C4-2B (cell line): ENCODE data around the gene PRDM5.

ENCODE experiments used
- H3K27ac ChIP-seq: fragments of 450-650 bp; 2 replicates; pipeline ENCODE4 v1.5.1; 2017
- ZFX ChIP-seq: fragments of 450-650 bp; IDR thresholded peaks from 2 replicates; pipeline ENCODE4 v1.6.1; 2017
- TF ChIP-seq, protein P1 (sequence below): fragments of 450-650 bp; conservative IDR thresholded peaks from 2 replicates; pipeline ENCODE4 v1.5.1; 2017; ENCODE audit warnings: mild to moderate bottlenecking

PRDM5 gene

DNA sequence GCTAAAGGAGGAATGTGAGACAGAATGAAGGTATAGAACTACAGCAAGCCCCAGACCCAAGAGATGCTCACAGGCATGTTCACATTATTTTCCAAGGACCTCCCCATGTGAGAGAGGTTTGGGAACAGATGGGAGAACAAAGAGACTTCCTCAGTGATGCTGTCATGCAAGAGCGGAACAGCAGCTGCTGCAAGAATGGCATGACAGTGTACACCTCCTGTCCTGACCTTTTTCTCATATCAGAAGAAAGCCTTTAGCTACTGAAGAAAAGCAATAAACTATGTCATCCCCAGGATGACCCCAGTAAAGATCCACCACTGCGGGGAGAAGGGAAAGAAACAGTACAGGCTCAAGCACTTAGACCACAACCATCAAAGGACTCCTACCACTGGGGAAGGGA, 7.2 kb downstream of the PRDM5 start:
- no peak overlapping the region for H3K27ac ChIP-seq
- TF ChIP-seq, protein P1, sequence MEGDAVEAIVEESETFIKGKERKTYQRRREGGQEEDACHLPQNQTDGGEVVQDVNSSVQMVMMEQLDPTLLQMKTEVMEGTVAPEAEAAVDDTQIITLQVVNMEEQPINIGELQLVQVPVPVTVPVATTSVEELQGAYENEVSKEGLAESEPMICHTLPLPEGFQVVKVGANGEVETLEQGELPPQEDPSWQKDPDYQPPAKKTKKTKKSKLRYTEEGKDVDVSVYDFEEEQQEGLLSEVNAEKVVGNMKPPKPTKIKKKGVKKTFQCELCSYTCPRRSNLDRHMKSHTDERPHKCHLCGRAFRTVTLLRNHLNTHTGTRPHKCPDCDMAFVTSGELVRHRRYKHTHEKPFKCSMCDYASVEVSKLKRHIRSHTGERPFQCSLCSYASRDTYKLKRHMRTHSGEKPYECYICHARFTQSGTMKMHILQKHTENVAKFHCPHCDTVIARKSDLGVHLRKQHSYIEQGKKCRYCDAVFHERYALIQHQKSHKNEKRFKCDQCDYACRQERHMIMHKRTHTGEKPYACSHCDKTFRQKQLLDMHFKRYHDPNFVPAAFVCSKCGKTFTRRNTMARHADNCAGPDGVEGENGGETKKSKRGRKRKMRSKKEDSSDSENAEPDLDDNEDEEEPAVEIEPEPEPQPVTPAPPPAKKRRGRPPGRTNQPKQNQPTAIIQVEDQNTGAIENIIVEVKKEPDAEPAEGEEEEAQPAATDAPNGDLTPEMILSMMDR, result no peak
- TF ChIP-seq ZFX, result no peak

DNA sequence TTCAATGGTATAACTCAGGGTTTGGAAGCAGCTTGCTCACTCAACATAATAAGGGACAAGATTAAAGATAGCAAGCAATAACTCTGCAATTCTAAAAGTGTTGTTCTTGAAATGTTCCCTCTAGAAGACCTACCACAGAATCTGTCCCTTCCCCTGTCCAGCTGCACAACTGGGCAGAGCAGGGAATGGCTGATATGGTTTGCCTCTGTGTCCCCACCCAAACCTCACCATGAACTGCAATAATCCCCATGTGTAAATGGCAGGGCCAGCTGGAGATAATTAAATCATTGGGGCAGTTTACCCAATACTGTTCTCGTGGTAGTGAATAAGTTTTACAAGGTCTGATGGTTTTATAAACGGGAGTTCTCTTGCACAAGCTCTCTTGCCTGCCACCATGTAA, 19.1 kb downstream of the PRDM5 start:
- H3K27ac ChIP-seq, result no peak overlapping the region
- TF ChIP-seq, protein P1, result no peak
- TF ChIP-seq ZFX, result no peak

DNA sequence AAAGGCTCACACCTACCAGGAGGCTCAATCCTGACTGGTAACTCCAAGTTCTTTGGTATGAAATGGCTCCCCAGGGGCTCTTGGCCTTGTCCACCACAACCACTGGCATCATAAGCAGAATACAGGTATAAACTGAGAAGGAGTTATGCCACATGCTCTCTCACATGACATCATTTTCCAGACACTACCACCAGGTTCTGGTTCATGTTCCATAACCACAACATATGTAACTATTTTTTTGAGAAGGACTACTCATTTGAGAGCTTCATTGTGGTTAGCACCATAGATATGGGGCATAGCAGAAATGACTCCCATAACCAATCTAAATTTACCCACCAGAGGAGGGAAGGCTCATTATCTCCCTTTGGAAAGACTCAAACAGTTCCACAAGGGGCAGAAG, 19.6 kb downstream of the PRDM5 start:
- TF ChIP-seq, protein P1, result no peak
- no peak for TF ChIP-seq ZFX
- H3K27ac ChIP-seq, result no peak overlapping the region

DNA sequence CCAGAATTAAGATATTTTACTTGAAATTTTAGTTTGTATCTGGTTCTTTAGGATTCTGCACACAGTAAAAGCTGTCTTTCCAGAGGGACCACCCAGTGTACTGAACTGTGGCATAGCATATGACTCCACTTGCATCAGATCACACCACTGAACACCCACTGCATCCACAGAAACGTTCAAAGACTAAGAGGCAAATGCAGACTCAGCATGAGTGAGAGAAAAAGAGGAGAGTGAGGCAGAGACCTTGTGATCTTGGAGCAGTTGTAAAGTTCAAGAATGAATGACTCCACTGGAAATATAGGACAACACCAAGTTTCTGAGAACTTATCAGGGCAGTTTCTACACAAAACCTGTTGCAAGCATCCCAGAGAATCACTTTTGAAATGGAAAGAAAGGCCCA, 20.8 kb downstream of the PRDM5 start:
- H3K27ac ChIP-seq, result no peak overlapping the region
- no peak for TF ChIP-seq ZFX

DNA sequence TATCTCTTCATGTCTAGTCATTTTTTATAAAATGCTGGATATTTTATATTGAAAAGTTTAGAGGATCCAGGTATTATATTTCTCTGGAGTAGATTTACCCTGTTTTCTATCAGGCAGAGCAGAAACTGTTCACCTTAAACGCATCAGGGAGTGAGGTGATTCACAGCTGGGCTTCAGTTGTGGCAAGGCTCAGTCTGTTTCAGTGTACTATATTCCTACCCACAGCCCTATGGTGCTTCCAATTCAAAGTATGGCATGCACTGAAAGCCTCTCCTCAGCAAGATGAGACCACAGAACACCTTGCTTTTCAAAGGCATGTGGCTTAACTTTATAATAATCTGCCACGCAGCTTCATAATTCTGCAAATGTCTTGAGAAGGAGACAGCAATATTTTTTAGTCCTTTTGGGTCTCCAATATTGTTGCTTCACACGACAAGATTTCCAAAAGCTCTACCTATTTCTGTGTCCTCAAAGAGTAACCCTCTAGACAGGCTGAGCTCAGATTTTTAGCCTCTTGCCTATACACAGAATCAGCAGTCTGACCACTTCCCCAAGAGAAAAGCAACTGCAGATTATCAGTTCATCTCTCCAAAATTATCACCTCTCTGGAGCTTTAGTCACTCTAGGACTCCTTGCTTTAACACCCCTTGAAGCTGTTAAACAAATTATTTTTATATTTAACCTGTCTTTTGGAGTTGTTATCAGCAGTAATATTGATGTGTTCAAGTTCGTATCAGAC, 24.4 kb downstream of the PRDM5 start:
- no peak overlapping the region for H3K27ac ChIP-seq
- TF ChIP-seq, protein P1, result no peak
- no peak for TF ChIP-seq ZFX

DNA sequence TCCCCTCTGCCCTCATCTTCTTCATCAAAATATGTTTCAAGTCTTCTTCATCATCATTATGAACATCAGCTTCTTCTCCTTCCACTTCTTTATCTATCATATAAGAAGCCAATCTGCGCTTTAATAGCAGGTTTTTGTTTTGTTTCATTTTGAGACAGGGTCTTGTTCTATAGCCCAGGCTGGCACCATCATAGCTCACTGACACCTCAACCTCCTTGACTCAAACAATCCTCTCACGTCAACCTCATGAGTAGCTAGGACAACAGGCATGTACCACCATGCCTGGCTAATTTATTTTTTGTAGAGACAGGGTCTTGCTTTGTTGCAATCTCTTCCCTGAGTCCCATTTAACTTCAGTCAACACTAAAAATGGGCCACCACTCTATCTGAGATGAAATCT, 27.0 kb downstream of the PRDM5 start:
- no peak overlapping the region for H3K27ac ChIP-seq
- no peak for TF ChIP-seq ZFX
- TF ChIP-seq, protein P1, result no peak

DNA sequence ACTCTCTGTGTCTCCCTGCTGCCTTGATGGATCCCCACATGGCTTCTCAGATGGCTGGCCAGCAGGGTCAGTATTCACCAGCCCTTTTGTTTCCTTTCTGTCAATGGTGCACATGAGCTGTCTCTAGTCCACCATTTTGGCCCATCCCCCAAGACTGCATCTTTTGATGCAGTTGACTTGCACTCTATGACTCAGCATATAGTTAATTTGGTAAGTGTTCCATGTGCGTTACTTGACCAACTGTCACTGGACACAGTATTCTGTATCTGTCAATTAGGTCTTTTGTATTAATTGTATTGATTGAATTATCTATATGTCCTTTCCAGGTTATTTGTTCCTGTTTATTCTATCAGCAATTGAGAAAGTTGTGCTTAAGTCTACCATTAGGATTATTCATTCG, 29.2 kb downstream of the PRDM5 start:
- H3K27ac ChIP-seq, result no peak overlapping the region
- TF ChIP-seq, protein P1, result no peak

DNA sequence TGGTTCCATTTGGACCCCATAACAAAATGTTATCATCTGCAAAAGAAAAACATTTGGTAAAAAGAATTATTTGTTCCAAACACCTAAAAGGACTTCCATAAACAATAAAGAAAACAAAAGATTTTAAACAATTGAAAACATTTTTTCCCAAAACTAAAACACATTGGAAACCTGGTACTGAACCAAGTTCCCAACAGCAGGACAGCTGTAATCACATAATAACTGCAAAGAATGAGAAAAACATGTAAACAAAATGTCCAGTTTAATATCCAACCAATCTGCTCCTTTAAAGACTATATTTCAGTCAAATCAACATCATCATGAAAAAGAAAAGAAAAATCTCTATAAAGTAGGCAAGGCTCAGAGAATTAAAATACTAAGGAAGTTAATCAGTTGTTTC, 36.3 kb downstream of the PRDM5 start:
- H3K27ac ChIP-seq, result no peak overlapping the region
- TF ChIP-seq, protein P1, result no peak
- no peak for TF ChIP-seq ZFX
